ENCODE data around the gene CISH.

The CISH gene

GRCh38 chr3:50622881-50623280 is 11.3 kb upstream of the CISH start:
- Histone ChIP-seq H3K4me2 (ENCODE audit: low read depth, low read length, poor library complexity, severe bottlenecking) (peak overlapping the region; percentile 95), H3K36me3 (ENCODE audit: insufficient read depth, low read length) (0 out of 2 replicates have a peak, but pooled peaks cover 6% of the 10 kb centered on the region), H3K79me2 (ENCODE audit: insufficient read depth, low read length) (peaks cover 98% of the 10 kb centered on the region), H3K4me3 (ENCODE audit: low read length, poor library complexity, severe bottlenecking) (peak overlapping the region; percentile 97), H4K20me1 (ENCODE audit: insufficient read depth, low read length, poor library complexity, severe bottlenecking) (peaks cover 22% of the 10 kb centered on the region), H3K27me3 (ENCODE audit: insufficient read depth, low read length, poor library complexity, severe bottlenecking) (no peaks in the 10 kb centered on the region), H2AFZ (ENCODE audit: low read length) (no peak overlapping the region), H3K4me1 (ENCODE audit: insufficient read depth, low read length, poor library complexity, severe bottlenecking) (peaks cover 84% of the 10 kb centered on the region), H3K9ac (ENCODE audit: low read depth, low read length, poor library complexity, severe bottlenecking) (peak overlapping the region; percentile 98), H3K9me2 (replicated peaks; ENCODE audit: low read depth, low read length) (no peaks in the 10 kb centered on the region), H3K9me3 (ENCODE audit: insufficient read depth, low read depth, low read length) (no peaks in the 10 kb centered on the region), H3F3A (ENCODE audit: low read depth) (peaks cover 14% of the 10 kb centered on the region)
- TF ChIP-seq EZH2phosphoT487 (IDR thresholded peaks at IDR 0.05; ENCODE audit: borderline replicate concordance) = no peak
- TF ChIP-seq CTCF (conservative IDR thresholded peaks at IDR 0.05; ENCODE audit: low read length) = no peak

GRCh38 chr3:50620820-50621219 is 9.2 kb upstream of the CISH start:
- no peak overlapping the region for H2AFZ ChIP-seq (ENCODE audit: low read length)
- H3K4me3 ChIP-seq (ENCODE audit: low read length, poor library complexity, severe bottlenecking) = peak overlapping the region; percentile 97
- H3K4me1 ChIP-seq (ENCODE audit: insufficient read depth, low read length, poor library complexity, severe bottlenecking) = peaks cover 72% of the 10 kb centered on the region
- no peaks in the 10 kb centered on the region for H3K9me3 ChIP-seq (ENCODE audit: insufficient read depth, low read depth, low read length)
- 0 out of 2 replicates have a peak, but pooled peaks cover 6% of the 10 kb centered on the region for H3K36me3 ChIP-seq (ENCODE audit: insufficient read depth, low read length)
- peaks cover 85% of the 10 kb centered on the region for H3K79me2 ChIP-seq (ENCODE audit: insufficient read depth, low read length)
- H3K27me3 ChIP-seq (ENCODE audit: insufficient read depth, low read length, poor library complexity, severe bottlenecking) = peaks cover 7% of the 10 kb centered on the region
- peak overlapping the region; percentile 98 for H3K9ac ChIP-seq (ENCODE audit: low read depth, low read length, poor library complexity, severe bottlenecking)
- H4K20me1 ChIP-seq (ENCODE audit: insufficient read depth, low read length, poor library complexity, severe bottlenecking) = peaks cover 6% of the 10 kb centered on the region
- peak overlapping the region; percentile 95 for H3K4me2 ChIP-seq (ENCODE audit: low read depth, low read length, poor library complexity, severe bottlenecking)
- TF ChIP-seq CTCF (conservative IDR thresholded peaks at IDR 0.05; ENCODE audit: low read length) = 0 out of 2 replicates have a peak, but pooled peaks have one; percentile 34
- no peak for TF ChIP-seq EZH2phosphoT487 (IDR thresholded peaks at IDR 0.05; ENCODE audit: borderline replicate concordance)
- peaks cover 14% of the 10 kb centered on the region for H3F3A ChIP-seq (ENCODE audit: low read depth)
- H3K9me2 ChIP-seq (replicated peaks; ENCODE audit: low read depth, low read length) = no peaks in the 10 kb centered on the region

GRCh38 chr3:50620420-50620819 is 8.8 kb upstream of the CISH start:
- Histone ChIP-seq H3K36me3 (ENCODE audit: insufficient read depth, low read length) (0 out of 2 replicates have a peak, but pooled peaks cover 6% of the 10 kb centered on the region), H3K9me2 (replicated peaks; ENCODE audit: low read depth, low read length) (no peaks in the 10 kb centered on the region), H3K4me2 (ENCODE audit: low read depth, low read length, poor library complexity, severe bottlenecking) (peak overlapping the region; percentile 95), H3K4me3 (ENCODE audit: low read length, poor library complexity, severe bottlenecking) (peak overlapping the region; percentile 97), H3F3A (ENCODE audit: low read depth) (peaks cover 14% of the 10 kb centered on the region), H3K79me2 (ENCODE audit: insufficient read depth, low read length) (peaks cover 81% of the 10 kb centered on the region), H3K9me3 (ENCODE audit: insufficient read depth, low read depth, low read length) (no peaks in the 10 kb centered on the region), H4K20me1 (ENCODE audit: insufficient read depth, low read length, poor library complexity, severe bottlenecking) (peaks cover 6% of the 10 kb centered on the region), H3K4me1 (ENCODE audit: insufficient read depth, low read length, poor library complexity, severe bottlenecking) (peaks cover 68% of the 10 kb centered on the region), H3K27me3 (ENCODE audit: insufficient read depth, low read length, poor library complexity, severe bottlenecking) (peaks cover 7% of the 10 kb centered on the region), H2AFZ (ENCODE audit: low read length) (no peak overlapping the region), H3K9ac (ENCODE audit: low read depth, low read length, poor library complexity, severe bottlenecking) (peak overlapping the region; percentile 98)
- peak; percentile 60 for TF ChIP-seq CTCF (conservative IDR thresholded peaks at IDR 0.05; ENCODE audit: low read length)
- no peak for TF ChIP-seq EZH2phosphoT487 (IDR thresholded peaks at IDR 0.05; ENCODE audit: borderline replicate concordance)
